ENCODE measurements around the gene CTSD. TPM values are rescaled to one million over a fixed set of nuclear protein-coding genes. Genes with fewer than 3 reads are reported as not detected.
A peak's percentile ranks its signal among the peaks of the same experiment; 100 is the strongest.

CTSD gene
- total RNA-seq, 2 donors from 2014 or later: 351 to 519 TPM

DNA sequence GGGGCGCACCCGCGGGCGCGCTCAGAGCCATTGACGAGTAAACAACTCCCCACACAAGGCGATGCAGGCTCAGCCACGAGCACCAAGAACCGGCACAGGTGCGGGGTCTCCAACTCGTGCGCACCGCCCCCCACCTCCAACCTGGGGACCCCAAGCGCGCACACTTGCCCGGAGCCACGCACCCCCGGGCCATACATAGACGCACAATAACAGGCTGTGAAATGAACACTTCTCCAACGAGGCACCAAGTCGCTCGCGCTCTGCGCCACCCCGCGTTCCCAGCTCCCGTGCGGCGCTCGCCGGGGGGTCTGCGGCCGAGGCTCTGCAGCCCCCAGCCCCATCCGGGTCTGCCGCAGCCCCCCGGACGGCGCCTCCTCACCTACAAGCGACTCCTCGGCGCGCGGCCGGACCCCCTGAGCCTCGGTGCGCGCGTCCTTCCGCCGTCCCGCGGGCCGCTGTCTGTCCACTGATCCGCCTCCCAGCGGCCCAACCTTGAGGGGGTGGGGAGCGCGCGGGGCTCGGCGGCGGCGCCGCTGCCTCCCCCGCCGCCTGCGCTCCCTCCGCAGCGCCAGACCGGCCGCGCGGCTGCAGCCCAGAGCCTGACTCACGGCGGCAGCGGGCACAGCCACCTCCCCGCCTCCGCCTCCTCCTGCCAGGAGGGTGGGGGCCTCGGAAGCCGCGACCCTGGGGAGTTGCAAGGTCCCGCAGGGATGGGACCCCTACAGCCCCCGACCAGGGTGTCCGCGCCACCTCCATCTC, 14.9 kb downstream of the CTSD start:
- intact Hi-C loops (cut with DNase I): no loop called here
- peak; percentile 82 for DNase-seq (ENCODE audit: low spot score)

DNA sequence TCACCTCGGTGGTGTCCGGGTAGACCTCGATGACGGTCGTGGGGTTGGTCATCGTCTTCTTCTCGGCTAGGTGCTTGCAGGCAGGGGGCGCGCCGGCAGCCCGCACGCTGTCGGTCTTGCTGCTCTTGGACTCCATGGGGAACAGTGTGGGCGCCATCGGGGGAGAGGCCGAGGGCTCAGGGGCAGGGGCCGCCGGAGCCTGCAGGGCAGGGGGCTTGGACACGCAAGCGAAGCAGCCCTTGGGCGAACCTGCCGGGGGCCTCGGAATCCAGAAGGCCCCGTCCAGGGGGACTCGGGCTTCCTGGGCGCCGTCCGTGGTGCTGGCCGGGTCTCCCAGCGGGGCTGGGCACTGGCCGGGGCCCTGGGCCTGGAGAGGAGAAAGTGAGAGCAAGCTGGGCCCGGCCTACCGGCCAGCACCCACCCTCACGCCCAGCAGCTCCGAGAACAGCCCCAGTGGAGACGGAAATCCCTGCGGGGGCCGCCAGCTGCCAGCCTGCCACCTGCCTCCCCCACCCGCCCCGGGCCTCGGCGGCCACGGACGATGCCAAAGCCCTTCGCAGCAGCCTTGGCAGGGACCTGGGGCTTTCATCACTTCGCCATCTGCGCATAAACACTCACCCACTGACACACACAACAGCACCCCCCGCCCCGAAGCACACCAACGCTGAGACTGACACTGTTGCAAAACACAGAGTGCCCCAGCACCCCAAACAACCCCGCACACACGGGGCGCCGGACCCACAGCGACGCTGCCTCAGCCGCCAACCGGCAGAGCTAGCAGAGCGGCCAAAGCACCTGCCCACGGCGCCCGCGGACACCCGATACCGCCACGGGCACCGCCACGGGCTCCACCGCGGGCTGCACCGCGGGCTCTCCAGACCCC, 15.7 kb downstream of the CTSD start:
- peak; percentile 81 for DNase-seq (ENCODE audit: low spot score)

DNA sequence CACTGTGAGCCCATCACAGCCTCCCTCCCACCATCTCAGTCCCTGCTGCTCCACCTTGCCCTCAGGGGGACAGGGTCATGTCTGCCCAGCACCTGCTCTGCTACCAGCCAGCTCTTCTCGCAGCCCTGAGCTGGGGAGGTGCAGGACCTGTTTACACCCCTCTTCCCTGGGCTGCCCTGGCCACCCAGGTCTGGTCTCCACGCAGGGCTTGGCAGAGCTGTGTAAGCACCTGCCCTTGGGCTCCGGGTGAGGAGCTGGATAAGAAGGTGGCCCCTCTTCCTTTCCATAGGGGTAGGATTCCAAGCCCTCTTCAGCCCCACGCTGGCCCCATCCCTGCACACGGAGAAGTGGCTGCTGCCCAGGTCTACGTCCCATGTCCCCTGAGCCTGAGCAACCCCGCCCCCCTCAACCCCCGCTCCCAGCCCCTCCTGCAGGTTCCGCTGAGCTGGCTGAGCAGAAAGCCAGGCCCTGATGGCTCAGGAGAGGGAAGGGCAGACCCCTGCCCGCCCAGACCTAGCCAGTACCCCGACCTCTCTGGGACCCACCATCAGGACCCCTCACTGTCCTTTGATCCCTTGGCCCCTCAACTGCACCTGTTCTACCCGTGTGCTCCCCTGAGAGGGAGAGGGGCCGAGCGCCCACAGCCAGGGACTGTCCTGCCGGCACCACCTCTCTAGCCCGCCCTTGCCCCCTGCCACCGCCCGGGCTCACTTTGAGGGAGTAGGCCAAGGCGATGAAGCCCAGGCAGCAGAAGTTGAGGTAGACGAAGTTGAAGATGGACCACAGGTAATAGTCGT, 16.6 kb downstream of the CTSD start:
- peak; percentile 80 for DNase-seq (ENCODE audit: low spot score)
- intact Hi-C loops (cut with DNase I): no loop called here

More for the DNA sequence above, 15.7 kb downstream of the CTSD start:
- intact Hi-C loops (cut with DNase I): no loop called here

DNA sequence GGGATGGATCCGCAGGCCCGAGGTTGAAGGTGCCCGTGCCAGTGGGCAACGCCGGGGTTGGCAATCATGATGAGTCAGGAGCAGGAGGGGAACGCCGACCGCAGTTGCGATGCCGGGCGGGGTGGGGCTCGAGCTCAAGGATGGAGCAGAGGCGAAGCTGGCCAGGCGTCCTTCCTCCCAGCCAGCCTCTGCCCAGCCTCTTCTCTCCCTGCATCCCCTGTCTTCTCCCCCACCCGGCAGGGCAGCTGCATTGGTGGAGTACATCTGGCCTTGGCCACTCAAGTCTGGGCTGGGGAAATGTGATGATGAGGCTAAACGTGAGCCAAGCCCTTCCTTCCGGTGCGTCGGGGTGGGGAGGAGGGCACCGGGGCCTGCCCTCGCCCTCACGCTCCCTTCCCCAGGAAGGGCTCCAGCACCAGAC, 17.2 kb downstream of the CTSD start:
- DNase-seq (ENCODE audit: low spot score): peak; percentile 87
- intact Hi-C loops (cut with DNase I): no loop called here

DNA sequence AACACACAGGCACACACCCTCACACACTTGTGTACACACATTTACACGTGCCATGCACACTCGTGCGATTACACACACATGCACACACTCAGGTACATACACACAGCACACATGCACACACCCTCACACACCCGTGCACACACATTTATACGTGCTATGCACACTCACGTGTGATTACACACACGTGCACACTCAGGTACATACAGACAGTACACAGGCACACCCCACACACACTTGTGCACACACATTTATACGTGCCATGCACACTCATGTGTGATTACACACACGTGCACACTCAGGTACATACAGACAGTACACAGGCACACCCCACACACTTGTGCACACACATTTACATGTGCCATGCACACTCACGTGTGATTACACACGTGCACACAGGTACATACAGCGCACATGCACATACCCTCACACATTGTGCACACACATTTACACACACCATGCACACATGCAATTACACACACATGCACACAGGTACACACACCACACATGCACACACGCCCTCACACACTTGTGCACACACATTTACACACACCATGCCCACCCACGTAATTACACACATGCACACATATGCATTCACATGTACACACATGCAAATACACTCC, 17.9 kb downstream of the CTSD start:
- intact Hi-C loops (cut with DNase I): no loop called here
- DNase-seq (ENCODE audit: low spot score): peak; percentile 30

DNA sequence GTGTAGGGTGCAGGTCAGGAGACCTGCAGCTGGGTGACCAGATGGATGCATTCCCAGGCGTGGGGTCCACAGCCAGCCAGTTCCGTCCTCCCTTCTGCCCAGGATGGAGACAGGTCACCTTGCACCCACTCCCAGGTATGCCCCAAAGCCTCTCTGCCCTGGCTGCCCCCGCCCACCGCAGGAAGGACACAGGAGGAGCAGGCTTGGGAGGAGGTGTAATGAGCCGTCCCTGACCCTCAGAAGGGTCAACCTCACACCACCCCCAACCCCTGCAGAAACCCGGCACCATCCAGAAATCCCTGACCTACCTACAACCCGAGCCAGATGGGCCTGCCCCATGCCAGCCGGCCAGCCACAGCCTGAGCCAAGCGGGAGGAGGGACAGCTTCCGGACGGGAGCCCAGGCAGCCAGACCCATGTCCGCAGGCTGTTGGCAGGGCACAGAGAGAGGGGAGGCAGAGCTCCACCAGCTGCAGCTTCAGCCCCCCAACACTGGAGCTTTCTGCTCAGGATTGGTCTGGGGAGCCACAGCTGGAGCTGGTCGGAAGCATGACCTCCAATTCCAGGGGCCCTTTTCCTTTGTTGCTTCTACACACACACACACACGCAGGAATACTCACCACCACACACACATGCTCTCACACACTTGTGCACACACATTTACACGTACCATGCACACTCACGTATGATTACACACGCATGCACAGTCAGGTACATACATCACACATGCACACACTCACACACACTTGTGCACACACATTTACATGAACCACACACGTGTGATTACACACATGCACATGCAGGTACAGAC, 18.6 kb downstream of the CTSD start:
- DNase-seq (ENCODE audit: low spot score): peak; percentile 79
- intact Hi-C loops (cut with DNase I): no loop called here

DNA sequence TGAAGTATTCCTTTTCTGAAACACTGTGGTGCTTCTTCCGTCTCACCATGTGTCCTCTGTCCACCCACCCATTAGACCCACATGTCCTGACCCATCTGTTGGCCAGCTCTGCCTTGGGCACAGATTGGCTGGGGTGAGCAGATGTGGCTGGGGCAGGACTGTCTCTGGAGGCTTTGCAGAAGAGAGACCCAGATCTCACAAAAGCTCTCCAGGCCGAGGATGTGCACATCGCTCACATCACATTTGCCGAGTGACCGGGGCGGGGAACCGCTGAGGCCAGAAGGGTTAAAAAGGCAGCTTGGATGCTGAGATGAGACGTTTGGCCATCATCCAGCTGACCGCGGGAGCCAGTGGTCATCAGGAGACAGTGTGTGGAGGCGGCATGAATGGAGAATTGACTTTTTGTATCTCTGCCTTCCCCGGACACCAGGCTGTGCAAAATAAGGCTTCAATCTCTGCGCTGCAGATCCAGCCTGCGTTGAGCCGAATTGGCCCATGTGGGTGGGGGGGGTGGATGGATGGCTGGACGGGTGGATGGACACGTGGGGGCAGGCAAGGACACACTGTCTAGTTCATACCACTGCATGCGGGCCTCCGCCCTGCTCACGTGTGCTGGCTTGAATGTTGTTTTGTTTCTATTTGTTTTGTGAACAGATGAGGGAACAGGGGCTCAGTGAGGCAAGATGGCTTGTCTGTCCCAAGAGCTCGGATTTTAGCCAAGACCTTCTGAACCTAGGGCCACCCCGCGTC, 19.4 kb downstream of the CTSD start:
- intact Hi-C loops (cut with DNase I): no loop called here
- peak; percentile 81 for DNase-seq (ENCODE audit: low spot score)

DNA sequence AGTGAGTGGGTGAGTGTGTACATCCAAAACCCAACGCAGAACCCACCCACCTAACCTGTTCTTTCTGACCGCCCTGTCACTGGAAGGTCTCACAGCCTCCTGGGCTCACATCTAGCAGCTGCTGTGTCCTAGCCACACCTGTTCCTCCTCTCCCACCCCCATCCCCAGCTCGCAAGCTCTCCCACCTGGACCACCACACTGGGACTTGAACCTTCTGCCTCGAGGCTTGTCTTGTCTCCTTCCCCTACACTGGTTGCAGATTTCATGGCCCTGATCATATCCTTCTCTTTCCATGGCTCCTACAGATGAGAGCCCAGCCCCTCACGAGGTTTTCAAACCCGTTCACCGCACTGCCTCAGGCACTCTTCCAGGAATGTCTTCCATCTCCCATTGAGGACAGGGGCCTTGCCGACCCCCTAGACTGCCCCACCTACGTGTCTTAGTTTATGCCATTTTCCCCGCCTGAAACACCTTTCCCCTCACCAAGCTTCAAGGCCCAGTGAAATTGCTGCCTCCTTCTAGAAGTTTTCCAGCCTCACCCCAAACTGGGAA, 20.1 kb downstream of the CTSD start:
- peak; percentile 53 for DNase-seq (ENCODE audit: low spot score)
- intact Hi-C loops (cut with DNase I): no loop called here

DNA sequence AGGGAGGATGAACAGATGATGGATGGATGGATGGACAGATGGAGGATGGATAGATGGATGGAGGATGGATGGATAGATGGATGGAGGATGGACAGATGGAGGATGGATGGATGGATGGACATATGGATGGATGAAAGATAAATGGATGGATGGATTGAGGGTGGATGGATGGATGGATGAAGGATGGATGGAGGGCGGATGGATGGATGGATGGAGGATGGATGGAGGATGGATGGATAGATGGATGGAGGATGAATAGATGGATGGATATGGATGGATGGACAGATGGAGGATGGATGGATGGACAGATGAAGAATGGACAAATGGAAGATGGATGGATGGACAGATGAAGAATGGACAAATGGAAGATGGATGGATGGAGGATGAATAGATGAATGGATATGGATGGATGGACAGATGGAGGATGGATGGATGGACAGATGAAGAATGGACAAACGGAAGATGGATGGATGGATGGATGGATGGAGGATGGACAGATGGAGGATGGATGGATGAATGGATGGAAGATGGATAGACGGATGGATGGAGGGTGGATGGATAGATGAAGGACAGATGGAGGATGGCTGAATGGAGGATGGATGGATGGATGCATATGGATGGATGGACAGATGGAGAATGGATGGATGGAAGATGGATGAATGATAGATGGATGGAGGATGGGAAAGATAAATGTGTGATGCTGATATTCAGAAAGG, 20.7 kb downstream of the CTSD start:
- intact Hi-C loops (cut with DNase I): no loop called here
- DNase-seq (ENCODE audit: low spot score): no peak

DNA sequence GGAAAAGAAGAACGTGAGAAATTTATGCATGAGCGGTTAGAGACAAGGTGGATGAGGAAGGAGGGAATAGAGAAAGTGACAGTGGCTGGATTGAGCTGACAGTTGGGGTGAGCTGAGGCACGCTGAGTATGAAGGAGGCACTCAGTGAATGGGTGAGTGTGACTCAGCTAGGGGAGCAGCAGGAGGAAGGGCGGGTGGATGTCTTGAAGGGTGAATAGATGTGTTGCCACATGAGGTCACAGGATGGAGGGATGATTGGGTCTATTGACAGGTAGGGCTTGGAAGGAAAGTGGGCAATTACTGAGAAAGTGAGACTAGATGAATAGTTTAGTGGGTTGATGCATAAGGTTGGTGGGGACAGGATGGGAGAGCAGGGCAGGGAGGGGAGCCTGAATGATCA, 21.4 kb downstream of the CTSD start:
- intact Hi-C loops (cut with DNase I): no loop called here
- DNase-seq (ENCODE audit: low spot score): peak; percentile 28

DNA sequence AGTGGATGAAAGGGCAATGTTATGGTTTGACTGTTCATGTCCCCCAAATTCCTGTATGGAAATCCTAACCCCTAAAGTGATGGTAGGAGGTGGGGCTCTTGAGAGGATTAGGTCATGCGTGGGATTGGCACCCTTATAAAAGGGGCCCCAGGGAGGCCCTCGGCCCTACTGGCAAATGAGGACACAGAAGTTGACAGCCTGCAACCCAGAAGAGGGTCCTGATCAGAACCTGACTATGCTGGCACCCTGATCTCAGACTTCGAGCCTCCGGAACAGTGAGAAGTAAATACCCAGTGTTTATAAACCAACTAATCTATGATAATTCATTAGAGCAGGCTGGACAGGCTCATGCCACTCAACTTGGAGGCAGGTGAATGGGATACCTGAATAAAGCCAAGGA, 22.0 kb downstream of the CTSD start:
- intact Hi-C loops (cut with DNase I): no loop called here
- DNase-seq (ENCODE audit: low spot score): peak; percentile 19

DNA sequence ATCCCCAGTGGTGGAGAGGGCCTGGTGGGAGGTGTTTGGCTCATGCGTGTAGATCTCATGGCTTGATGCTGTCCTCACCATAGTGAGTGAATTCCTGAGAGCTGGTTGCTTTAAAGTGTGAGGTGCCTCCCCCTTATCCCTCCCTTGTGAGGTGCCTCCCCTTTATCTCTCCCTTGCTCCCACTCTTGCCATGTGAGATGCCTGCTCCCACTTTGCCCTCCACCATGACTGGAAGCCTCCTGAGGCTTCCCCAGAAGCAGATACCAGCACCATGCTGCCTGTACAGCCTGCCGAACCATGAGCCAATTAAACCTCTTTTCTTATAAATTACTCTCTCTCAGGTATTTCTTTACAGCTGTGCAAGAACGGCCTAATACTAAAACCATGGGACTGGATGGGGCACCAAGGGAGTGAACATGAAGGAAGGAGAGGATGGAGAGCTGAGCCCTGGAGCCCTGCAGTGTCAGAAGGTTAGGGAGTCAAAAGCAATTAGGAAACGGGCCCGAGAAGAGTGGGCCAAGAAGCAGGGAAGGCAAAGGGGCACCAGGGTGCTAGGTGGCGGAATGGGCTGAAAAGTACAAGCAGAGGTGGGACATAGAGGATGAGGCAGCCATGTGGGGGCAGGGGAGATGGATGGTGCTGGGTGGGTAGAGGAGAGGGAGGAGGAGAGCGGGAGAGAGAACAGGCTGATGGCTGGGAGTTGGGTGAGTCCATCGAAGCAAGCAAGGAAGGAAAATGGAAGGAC, 22.8 kb downstream of the CTSD start:
- peak; percentile 56 for DNase-seq (ENCODE audit: low spot score)
- intact Hi-C loops (cut with DNase I): no loop called here

DNA sequence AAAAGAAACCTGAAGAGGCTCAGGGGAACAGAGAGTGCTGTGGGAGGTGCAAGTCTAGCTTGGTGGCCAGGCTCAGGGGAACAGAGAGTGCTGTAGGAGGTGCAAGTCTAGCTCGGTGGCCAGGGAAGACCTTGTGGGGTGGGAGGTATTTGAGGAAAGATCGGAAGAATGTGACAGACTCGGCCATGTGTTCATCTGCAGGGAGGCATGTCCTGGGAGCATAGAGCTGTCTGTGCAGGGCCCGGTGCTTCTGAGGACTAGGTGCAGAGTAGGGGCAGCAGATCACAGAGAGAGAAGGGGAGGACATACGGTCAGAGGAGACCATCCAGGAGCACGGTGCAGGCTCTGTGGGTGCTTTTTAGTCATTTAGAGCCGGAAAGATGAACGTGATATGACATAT, 24.2 kb downstream of the CTSD start:
- DNase-seq (ENCODE audit: low spot score): peak; percentile 61
- intact Hi-C loops (cut with DNase I): no loop called here

DNA sequence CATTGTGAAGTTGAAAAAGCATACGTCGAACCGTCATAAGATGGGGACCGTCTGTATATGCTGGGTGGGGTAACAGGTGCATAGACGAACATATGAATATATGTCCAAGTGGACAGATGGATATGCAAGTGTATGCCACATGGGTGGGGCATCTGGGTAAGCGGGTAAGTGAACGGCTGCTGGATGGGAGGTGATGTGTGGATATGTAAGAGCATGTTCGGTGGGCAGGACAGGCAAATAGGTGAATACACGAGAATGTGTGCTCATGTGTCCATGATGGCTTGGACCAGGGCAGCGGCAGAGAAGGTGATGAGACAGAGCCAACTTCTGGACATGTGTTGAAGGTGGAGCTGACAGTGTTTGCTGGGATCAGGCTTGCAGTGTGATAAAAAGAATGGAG, 25.3 kb downstream of the CTSD start:
- DNase-seq (ENCODE audit: low spot score): peak; percentile 38
- intact Hi-C loops (cut with DNase I): no loop called here

DNA sequence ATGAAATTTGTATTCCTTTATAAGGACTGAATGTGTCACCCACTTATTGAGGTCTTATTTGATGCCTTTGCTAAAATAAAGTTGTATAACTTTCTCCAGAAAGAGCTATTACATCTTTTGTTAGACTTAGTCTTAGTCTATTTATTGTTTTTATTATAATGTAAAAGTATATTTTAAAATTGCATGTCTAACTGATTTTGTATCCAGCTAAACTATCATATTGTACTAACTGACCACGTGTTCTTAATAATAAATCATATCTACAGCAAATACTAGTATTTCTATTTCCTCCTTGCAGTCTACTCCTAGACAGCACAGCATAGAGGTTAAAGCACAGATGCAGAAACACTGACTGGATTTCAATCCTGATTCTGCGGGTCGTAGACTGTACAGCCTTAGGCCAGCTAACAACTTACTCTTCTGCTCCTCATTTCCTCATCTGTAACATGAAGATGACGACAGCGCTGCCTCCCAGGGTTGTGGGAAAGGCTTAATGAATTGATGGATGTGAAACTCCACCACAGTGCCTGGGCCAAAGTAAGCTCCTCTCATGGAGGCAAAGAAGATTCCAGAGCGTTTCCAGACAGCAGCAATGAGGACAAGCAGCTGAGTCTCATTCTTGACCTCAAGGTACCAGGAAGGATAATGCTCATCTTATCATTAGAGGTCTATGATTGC, 26.5 kb downstream of the CTSD start:
- intact Hi-C loops (cut with DNase I): no loop called here
- peak; percentile 14 for DNase-seq (ENCODE audit: low spot score)

Data from posterior vena cava (tissue), 2 donors.